Right atrium auricular region (tissue), 2 donors: ENCODE measurements around the gene GUCA1C. TPM values are rescaled to one million over a fixed set of nuclear protein-coding genes. Genes with fewer than 3 reads are reported as not detected.

Experiments
- DNase-seq: peaks from one replicate; pipeline ENCODE4 v3.0.0-alpha.2; 2019; ENCODE audit warnings: low spot score
- H3K27ac ChIP-seq, 2 donors: fragments of 200-600 bp; sonication (generic); 1 replicate in 1 of 2; 2 replicates in 1 of 2; pipeline ENCODE4 v1.5.1; 2016 to 2019
- H3K27me3 ChIP-seq, 2 donors: fragments of 200-600 bp; sonication (generic); one replicate each; pipeline versions ENCODE4 v1.5.1 to v1.6.0; 2017 to 2019
- H3K36me3 ChIP-seq: fragments of 200-600 bp; sonication (generic); one replicate; pipeline ENCODE4 v1.5.1; 2016
- H3K4me1 ChIP-seq, 2 donors: fragments of 200-600 bp; sonication (generic); one replicate each; pipeline versions ENCODE4 v1.5.1 to v1.6.0; 2017 to 2019
- H3K4me3 ChIP-seq, 2 donors: fragments of 200-600 bp; sonication (generic); 1 replicate in 1 of 2; 2 replicates in 1 of 2; pipeline ENCODE4 v1.5.1; 2017 to 2019; ENCODE audit warnings: mild to moderate bottlenecking in 1 of 2, moderate library complexity in 1 of 2
- H3K9me3 ChIP-seq, 2 donors: fragments of 200-600 bp; sonication (generic); one replicate each; pipeline ENCODE4 v1.5.1; 2019
- CTCF ChIP-seq, 2 donors: fragments of 200-600 bp; sonication (generic); IDR thresholded peaks; one replicate each; pipeline ENCODE4 v1.5.1; 2019; ENCODE audit warnings: antibody characterized with exemption in 2 of 2
- total RNA-seq, 2 donors: library from RNA; depleted of rRNA; stranded (reverse); fragments of >200 nt; gene quantifications; one replicate each; pipeline ENCODE4 v1.1.0, GENCODE V29; 2016

Gene GUCA1C
- total RNA-seq, 2 donors from 2014 or later: not detected

GRCh38 chr3:108862865-108863798, 90.5 kb downstream of the GUCA1C start:
- Histone ChIP-seq H3K4me3 (no peak overlapping the region), H3K4me1 (no peaks in the 10 kb centered on the region), H3K9me3 (peaks cover 0 to 8% of the 10 kb centered on the region in 2 donors), H3K27me3 (no peaks in the 10 kb centered on the region), H3K36me3 (no peaks in the 10 kb centered on the region), H3K27ac (no peak overlapping the region)
- DNase-seq: no peak
- TF ChIP-seq CTCF (IDR thresholded peaks at IDR 0.05): no peak

- Histone ChIP-seq H3K36me3 (no peaks in the 10 kb centered on the region), H3K4me3 (no peak overlapping the region), H3K27me3 (no peaks in the 10 kb centered on the region), H3K4me1 (no peaks in the 10 kb centered on the region), H3K9me3 (peaks cover 0 to 8% of the 10 kb centered on the region in 2 donors), H3K27ac (no peak overlapping the region)
- TF ChIP-seq CTCF (IDR thresholded peaks at IDR 0.05): no peak
- DNase-seq: no peak
Observed at GRCh38 chr3:108861401-108861800, 92.3 kb downstream of the GUCA1C start.

Other genes with a start within 250 kb of the GUCA1C start
- not detected for gene RETNLB, start 196.5 kb downstream of the GUCA1C start, total RNA-seq
- under 1 TPM in 1 of 2 donors, not detected in 1; 0.90 TPM for gene TRAT1, start 131.1 kb downstream of the GUCA1C start, total RNA-seq
- gene MORC1, start 164.3 kb upstream of the GUCA1C start, total RNA-seq: not detected
- gene C3orf85, start 182.8 kb upstream of the GUCA1C start, total RNA-seq: not detected